PC-3 (cell line): Measurements from ENCODE around the gene CSF1. TPM values are rescaled to one million over a fixed set of nuclear protein-coding genes. Genes with fewer than 3 reads are reported as not detected.

Source experiments
- ATAC-seq: fragments of 200-7000 bp; cut with Tn5 transposase; 2 replicates; pipeline ENCODE4 v1.9.1; 2020; ENCODE audit warnings: mild to moderate bottlenecking, moderate library complexity
- BruUV-seq: library from RNA; stranded (reverse); fragments of 400-500 nt; replicated peaks from 2 replicates; lab custom pipeline; 2021; lab: Mats Ljungman, UMichigan
- CTCF ChIA-PET: fragments of 300-600 bp; sonication (Branson Sonifier 250); formaldehyde crosslinking; loops from one replicate; lab custom pipeline; 2022; ENCODE audit warnings: antibody characterized with exemption; lab: Charles Lee
- POLR2A ChIA-PET: fragments of 300-600 bp; sonication (Branson Sonifier 250); formaldehyde crosslinking; loops from one replicate; lab custom pipeline; 2022; ENCODE audit warnings: antibody characterized with exemption; ENCODE audit not compliant: unreplicated experiment; lab: Charles Lee
- DNase-seq: peaks from one replicate; pipeline ENCODE4 v3.0.0-alpha.2; 2015
- H2AFZ ChIP-seq: fragments of 300-600 bp; sonication (generic); 2 replicates; pipeline ENCODE4 v1.6.0; 2016; ENCODE audit warnings: antibody characterized with exemption, low read length
- H3F3A ChIP-seq: fragments of 300-600 bp; sonication (generic); one replicate; pipeline ENCODE4 v1.6.0; 2017; ENCODE audit warnings: antibody characterized with exemption, low read length, control low read depth, mild to moderate bottlenecking; ENCODE audit not compliant: unreplicated experiment
- H3K27ac ChIP-seq: fragments of 300-600 bp; sonication (generic); 2 replicates; pipeline ENCODE4 v1.5.1; 2016; ENCODE audit warnings: mild to moderate bottlenecking, low read length
- H3K27me3 ChIP-seq: fragments of 300-600 bp; sonication (generic); 2 replicates; pipeline ENCODE4 v1.6.1; 2016; ENCODE audit warnings: low read length, mixed read lengths
- H3K36me3 ChIP-seq: fragments of 300-600 bp; sonication (generic); 2 replicates; pipeline ENCODE4 v1.6.1; 2016; ENCODE audit warnings: low read depth, mixed run types, low read length, mixed read lengths
- H3K4me1 ChIP-seq: fragments of 300-600 bp; sonication (generic); 2 replicates; pipeline ENCODE4 v1.5.1; 2016; ENCODE audit warnings: low read length; ENCODE audit not compliant: insufficient read depth
- H3K4me2 ChIP-seq: fragments of 300-600 bp; sonication (generic); 2 replicates; pipeline ENCODE4 v1.6.0; 2016; ENCODE audit warnings: low read length
- H3K4me3 ChIP-seq: fragments of 300-600 bp; sonication (generic); 2 replicates; pipeline ENCODE4 v1.5.1; 2016; ENCODE audit warnings: mild to moderate bottlenecking, low read length, mixed read lengths
- H3K79me2 ChIP-seq: fragments of 300-600 bp; sonication (generic); 2 replicates; pipeline ENCODE4 v1.6.1; 2017; ENCODE audit warnings: low read length, mixed read lengths
- H3K9ac ChIP-seq: fragments of 300-600 bp; sonication (generic); 2 replicates; pipeline ENCODE4 v1.6.0; 2016; ENCODE audit warnings: mild to moderate bottlenecking, low read length
- H3K9me2 ChIP-seq: fragments of 300-600 bp; sonication (generic); replicated peaks from 2 replicates; pipeline ENCODE4 v1.6.1; 2016; ENCODE audit warnings: mixed run types, low read length, mixed read lengths
- H3K9me3 ChIP-seq: fragments of 300-600 bp; sonication (generic); 2 replicates; pipeline ENCODE4 v1.6.1; 2016; ENCODE audit warnings: low read length, mixed read lengths
- H4K20me1 ChIP-seq: fragments of 300-600 bp; sonication (generic); 2 replicates; pipeline ENCODE4 v1.6.1; 2016; ENCODE audit warnings: low read length, mixed read lengths
- CTCF ChIP-seq: fragments of 300-600 bp; sonication (generic); conservative IDR thresholded peaks from 2 replicates; pipeline ENCODE4 v1.5.1; 2017; ENCODE audit warnings: antibody characterized with exemption, low read depth, mild to moderate bottlenecking, low read length
- EZH2 ChIP-seq: fragments of 300-600 bp; sonication (generic); IDR thresholded peaks from one replicate; pipeline ENCODE4 v1.6.1; 2017; ENCODE audit warnings: antibody characterized with exemption, mild to moderate bottlenecking, low read length; ENCODE audit not compliant: unreplicated experiment
- EZH2phosphoT487 ChIP-seq: fragments of 300-600 bp; sonication (generic); IDR thresholded peaks from 2 replicates; pipeline ENCODE4 v1.6.1; 2018; ENCODE audit warnings: mild to moderate bottlenecking, antibody characterized with exemption, low read length, borderline replicate concordance
- intact Hi-C: fragments of 100-400 bp; cut with micrococcal nuclease; formaldehyde crosslinking; loops from 2 replicates; pipeline ENCODE4 v1.9.0; 2023
- total RNA-seq: library from RNA; depleted of rRNA; stranded (reverse); fragments of >200 nt; gene quantifications from 2 replicates; pipeline ENCODE4 v1.2.3, GENCODE V29; 2014

CSF1 gene
- total RNA-seq, 1 experiment from 2014 or later: 2.0 TPM

GRCh38 chr1:109922326-109922725 is 11.7 kb downstream of the CSF1 start:
- H3K9ac ChIP-seq: no peak overlapping the region
- no peaks in the 10 kb centered on the region for H3K9me2 ChIP-seq
- no peak overlapping the region for H3K27ac ChIP-seq
- no peak for ATAC-seq
- no peaks in the 10 kb centered on the region for H3K4me1 ChIP-seq
- H3K4me3 ChIP-seq: no peak overlapping the region
- intact Hi-C loops: no loop called here
- H4K20me1 ChIP-seq: no peaks in the 10 kb centered on the region
- H3K4me2 ChIP-seq: no peak overlapping the region
- ChIA-PET CTCF (no interaction called here), POLR2A (no interaction called here)
- TF ChIP-seq CTCF (no peak), EZH2phosphoT487 (no peak), EZH2 (no peak)
- H3K27me3 ChIP-seq: no peaks in the 10 kb centered on the region
- H2AFZ ChIP-seq: no peak overlapping the region
- H3K79me2 ChIP-seq: no peaks in the 10 kb centered on the region
- BruUV-seq: no TSS peak
- no peaks in the 10 kb centered on the region for H3K9me3 ChIP-seq
- no peak for DNase-seq
- H3F3A ChIP-seq: no peaks in the 10 kb centered on the region
- H3K36me3 ChIP-seq: no peaks in the 10 kb centered on the region; the same call in 1 of the 2 replicates

- H2AFZ ChIP-seq: no peak overlapping the region
- H3K4me3 ChIP-seq: no peak overlapping the region
- H3K9ac ChIP-seq: no peak overlapping the region
- no peaks in the 10 kb centered on the region for H3K36me3 ChIP-seq
- no peaks in the 10 kb centered on the region for H3K9me3 ChIP-seq
- ChIA-PET POLR2A (no interaction called here), CTCF (interaction anchor here (0.8 to 1.0 kb wide), 2 partner anchors 36 to 61 kb away, joined by 3 to 6 read pairs; partner anchors contain the start of gene AHCYL1)
- no peak overlapping the region for H3K27ac ChIP-seq
- ATAC-seq (no peak), DNase-seq (no peak)
- H4K20me1 ChIP-seq: no peaks in the 10 kb centered on the region
- TF ChIP-seq EZH2phosphoT487 (no peak), EZH2 (no peak), CTCF (peak; percentile 63)
- intact Hi-C loops: no loop called here
- H3K4me1 ChIP-seq: no peaks in the 10 kb centered on the region
- no peak overlapping the region for H3K4me2 ChIP-seq
- no peaks in the 10 kb centered on the region for H3F3A ChIP-seq
- H3K79me2 ChIP-seq: no peaks in the 10 kb centered on the region
- H3K27me3 ChIP-seq: no peaks in the 10 kb centered on the region
- BruUV-seq: no TSS peak
- no peaks in the 10 kb centered on the region for H3K9me2 ChIP-seq
Observed at GRCh38 chr1:109923131-109923945, 12.7 kb downstream of the CSF1 start.

- H3F3A ChIP-seq: no peaks in the 10 kb centered on the region
- no peaks in the 10 kb centered on the region for H3K79me2 ChIP-seq
- BruUV-seq: no TSS peak
- no peaks in the 10 kb centered on the region for H3K4me1 ChIP-seq
- H3K27me3 ChIP-seq: no peaks in the 10 kb centered on the region
- no peaks in the 10 kb centered on the region for H3K36me3 ChIP-seq
- H3K9ac ChIP-seq: no peak overlapping the region
- intact Hi-C loops: no loop called here
- no peak overlapping the region for H3K4me2 ChIP-seq
- ATAC-seq (no peak), DNase-seq (no peak)
- H3K4me3 ChIP-seq: no peak overlapping the region
- H4K20me1 ChIP-seq: no peaks in the 10 kb centered on the region
- H3K27ac ChIP-seq: no peak overlapping the region
- CTCF ChIA-PET: interaction anchor here (0.8 to 1.0 kb wide), 2 partner anchors 35 to 60 kb away, joined by 3 to 6 read pairs; partner anchors contain the start of gene AHCYL1
- H3K9me2 ChIP-seq: no peaks in the 10 kb centered on the region
- no peak overlapping the region for H2AFZ ChIP-seq
- no peaks in the 10 kb centered on the region for H3K9me3 ChIP-seq
- TF ChIP-seq EZH2phosphoT487: no peak
- TF ChIP-seq EZH2: no peak
- TF ChIP-seq CTCF: no peak
- POLR2A ChIA-PET: no interaction called here
Observed at GRCh38 chr1:109923946-109924275, 13.3 kb downstream of the CSF1 start.
